K562 (cell line): ENCODE measurements around the gene KCNC4. TPM values are rescaled to one million over a fixed set of nuclear protein-coding genes. Genes with fewer than 3 reads are reported as not detected.

Experiments
- ATAC-seq: fragments of 200-7000 bp; cut with Tn5 transposase; 3 replicates; pipeline ENCODE4 v1.9.1; 2020; ENCODE audit warnings: moderate library complexity
- BruUV-seq: library from RNA; stranded (reverse); fragments of 400-500 nt; replicated peaks from 2 replicates; lab custom pipeline; 2021; lab: Mats Ljungman, UMichigan
- CTCF ChIA-PET: fragments of 300-600 bp; formaldehyde crosslinking; extraction: SDS; loops from one replicate; lab custom pipeline; 2021; ENCODE audit warnings: low intra/inter-chr PET ratio; lab: Yijun Ruan, JAX
- POLR2A ChIA-PET: fragments of 300-600, 350-650 bp; sonication (Branson Sonifier 250); formaldehyde crosslinking; extraction: SDS; loops from one replicate; lab custom pipeline; 2021; ENCODE audit warnings: antibody characterized with exemption, inconsistent platforms; lab: Yijun Ruan, JAX
- DNase-seq, 4 experiments: peaks; one replicate each; pipeline versions ENCODE4 v3.0.0 to v3.0.0-alpha.2; 2011 to 2018; ENCODE audit warnings: low spot score in 3 of 4, mixed read lengths in 3 of 4; ENCODE audit errors: extremely low read depth in 1 of 4
- FAIRE-seq: peaks from 2 replicates; lab custom pipeline; 2011; peaks lifted over from hg19 to GRCh38; lab: Jason Lieb, UNC
- H2AFZ ChIP-seq: 2 replicates; pipeline ENCODE4 v1.6.0; 2011; ENCODE audit warnings: low read depth, low read length, control low read depth, inconsistent platforms
- H3K27ac ChIP-seq: fragments of 200-600 bp; 3 replicates; pipeline ENCODE4 v1.8.0; 2011; ENCODE audit warnings: low read depth, mild to moderate bottlenecking, control low read depth, inconsistent platforms, low read length, moderate library complexity, mixed read lengths; ENCODE audit errors: extremely low read depth
- H3K27me3 ChIP-seq, 2 experiments: fragments of 300-600 bp in 1 of 2; 2 replicates in 1 of 2; 3 replicates in 1 of 2; pipeline versions ENCODE4 v1.6.0 to v1.8.0; 2011; ENCODE audit warnings: inconsistent platforms in 2 of 2, low read length in 2 of 2, mild to moderate bottlenecking in 1 of 2, mixed read lengths in 1 of 2, moderate library complexity in 1 of 2; ENCODE audit not compliant: control insufficient read depth in 2 of 2, insufficient read depth in 2 of 2
- H3K36me3 ChIP-seq: fragments of 300-600 bp; 3 replicates; pipeline ENCODE4 v1.8.0; 2011; ENCODE audit warnings: mild to moderate bottlenecking, low read length, inconsistent platforms; ENCODE audit not compliant: control insufficient read depth, insufficient read depth
- H3K4me1 ChIP-seq, 2 experiments: fragments of 200-600 bp in 1 of 2; replicated peaks in 1 of 2; 2 replicates in 1 of 2; 3 replicates in 1 of 2; pipeline versions ENCODE4 v1.5.1 to v1.8.0; 2011; ENCODE audit warnings: inconsistent platforms in 2 of 2, low read length in 2 of 2, mild to moderate bottlenecking in 1 of 2, mixed read lengths in 1 of 2, moderate library complexity in 1 of 2; ENCODE audit not compliant: control insufficient read depth in 2 of 2, insufficient read depth in 2 of 2
- H3K4me2 ChIP-seq: 2 replicates; pipeline ENCODE4 v1.6.1; 2011; ENCODE audit warnings: low read length, control low read depth, inconsistent platforms, mixed read lengths; ENCODE audit not compliant: insufficient read depth
- H3K4me3 ChIP-seq: fragments of 200-600 bp; sonication (generic), shearing (Covaris generic); 2 replicates; pipeline ENCODE4 v1.5.1; 2016; ENCODE audit warnings: control low read depth, inconsistent platforms
- H3K79me2 ChIP-seq: fragments of 200-600 bp; 3 replicates; pipeline ENCODE4 v1.8.0; 2011; ENCODE audit warnings: low read length, inconsistent platforms; ENCODE audit not compliant: control insufficient read depth, insufficient read depth
- H3K9ac ChIP-seq, 2 experiments: 2 replicates each; pipeline versions ENCODE4 v1.6.0 to v1.6.1; 2011; ENCODE audit warnings: low read depth in 2 of 2, low read length in 2 of 2, control low read depth in 1 of 2, inconsistent platforms in 1 of 2, mild to moderate bottlenecking in 1 of 2, mixed read lengths in 1 of 2; ENCODE audit not compliant: insufficient read depth in 1 of 2
- H3K9me1 ChIP-seq: one replicate; pipeline ENCODE4 v1.6.0; 2011; ENCODE audit warnings: inconsistent platforms, mild to moderate bottlenecking, low read length, moderate library complexity; ENCODE audit not compliant: control insufficient read depth, insufficient read depth
- H3K9me3 ChIP-seq: replicated peaks from 2 replicates; pipeline ENCODE4 v1.5.1; 2011; ENCODE audit warnings: low read depth, low read length, inconsistent platforms; ENCODE audit not compliant: control insufficient read depth, insufficient read depth
- H4K20me1 ChIP-seq: replicated peaks from 2 replicates; pipeline ENCODE4 v1.6.1; 2011; ENCODE audit warnings: low read length, inconsistent platforms, mixed read lengths; ENCODE audit not compliant: control insufficient read depth, insufficient read depth
- C11orf30 ChIP-seq: fragments of 450-650 bp; IDR thresholded peaks from 2 replicates; pipeline ENCODE4 v1.6.1; 2016; ENCODE audit warnings: low read depth, mild to moderate bottlenecking
- CBX1 ChIP-seq: sonication (generic); IDR thresholded peaks from 2 replicates; pipeline ENCODE4 v1.6.1; 2016; ENCODE audit warnings: antibody characterized with exemption, low read depth, mild to moderate bottlenecking
- CTCFL ChIP-seq: IDR thresholded peaks from 2 replicates; pipeline ENCODE4 v1.6.1; 2011; ENCODE audit warnings: borderline replicate concordance, low read depth, mild to moderate bottlenecking, moderate library complexity, low read length; ENCODE audit not compliant: insufficient read depth, poor library complexity, severe bottlenecking
- FUS ChIP-seq: fragments of 200-400 bp; formaldehyde crosslinking; optimal IDR thresholded peaks from 2 replicates; pipeline ENCODE3; 2017; ENCODE audit warnings: low read depth, low read length
- MCM7 ChIP-seq, 2 experiments: fragments of 450-650 bp; IDR thresholded peaks; 2 replicates each; pipeline ENCODE4 v1.6.1; 2016 to 2018
- MYBL2 ChIP-seq, 2 experiments: fragments of 450-650 bp in 1 of 2; sonication (generic) in 1 of 2; formaldehyde crosslinking in 1 of 2; IDR thresholded peaks; 2 replicates each; pipeline versions ENCODE4 v1.6.1 to v1.8.1; 2017 to 2022; ENCODE audit warnings: borderline replicate concordance in 1 of 2, inconsistent platforms in 1 of 2, low read depth in 1 of 2, mild to moderate bottlenecking in 1 of 2, missing genetic modification reagents in 1 of 2, moderate library complexity in 1 of 2
- PRDM10 ChIP-seq: fragments of 450-650 bp; IDR thresholded peaks from 2 replicates; pipeline ENCODE4 v1.6.1; 2018; ENCODE audit not compliant: partially characterized antibody
- RBBP5 ChIP-seq: fragments of 200-600 bp; sonication (generic); IDR thresholded peaks from 2 replicates; pipeline ENCODE4 v1.6.1; 2012; ENCODE audit warnings: borderline replicate concordance, mild to moderate bottlenecking, low read length, control low read depth, inconsistent platforms; ENCODE audit not compliant: insufficient read depth, poor library complexity, severe bottlenecking
- SMARCA5 ChIP-seq: fragments of 450-650 bp; IDR thresholded peaks from 2 replicates; pipeline ENCODE4 v1.6.1; 2016
- ZNF316 ChIP-seq: fragments of 450-650 bp; IDR thresholded peaks from 2 replicates; pipeline ENCODE4 v1.6.1; 2016
- ZNF586 ChIP-seq: fragments of 450-650 bp; formaldehyde crosslinking; conservative IDR thresholded peaks from 2 replicates; pipeline ENCODE4 v1.4.0; 2020; ENCODE audit warnings: mild to moderate bottlenecking, moderate library complexity
- WGBS: fragments of 100-300 bp; shearing (Covaris generic); methylation state at CpG from one replicate; pipeline ENCODE4 v1.1.6; 2016; ENCODE audit warnings: low coverage, mixed read lengths; ENCODE audit not compliant: insufficient coverage; ENCODE audit errors: missing lambda C conversion rate; 5-methylcytosine and 5-hydroxymethylcytosine counted together
- in situ Hi-C: fragments of 300-500 bp; cut with MboI; formaldehyde crosslinking; loops from 4 replicates; pipeline ENCODE4 v1.15.0; 2018; ENCODE audit warnings: inconsistent platforms, mixed read lengths
- intact Hi-C: fragments of 100-400 bp; cut with micrococcal nuclease; formaldehyde crosslinking; loops from 2 replicates; pipeline ENCODE4 v1.14.2; 2022
- polyA plus RNA-seq, 8 experiments: library from polyadenylated mRNA; depleted of rRNA in 4 of 8; stranded (reverse) in 5 of 8; unstranded in 3 of 8; fragments of >200 nt; fragmentation: Nextera tagmentation in 2 of 8; fragmentation: Illumina TruSeq in 1 of 8; extraction: Ambion mirVana in 2 of 8; extraction: Trizol in 1 of 8; gene quantifications; 2 replicates each; pipeline versions ENCODE4 v1.2.1 to v1.2.3, GENCODE V29; 2011 to 2014; ENCODE audit warnings: inconsistent platforms in 1 of 8, missing spikeins in 1 of 8
- total RNA-seq, 7 experiments: library from RNA; depleted of rRNA in 6 of 7; stranded (reverse); fragments of >200 nt in 6 of 7; fragmentation: Illumina TruSeq in 2 of 7; extraction: Trizol in 2 of 7; gene quantifications; 2 replicates each; pipeline versions ENCODE4 v1.2.1 to v1.2.3, GENCODE V29; 2011 to 2021; ENCODE audit warnings: low replicate concordance in 1 of 7

Gene KCNC4
- total and polyA plus RNA-seq, 9 of the 15 experiments (the other 6 are each of a cell fraction or from before 2014, with no cell fraction given), result 0.07 to 1.8 (median 0.73) TPM

GRCh38 chr1:110165761-110166231 lies 44.3 kb upstream of the KCNC4 start:
- WGBS, result 1% methylated on average over 6 of the region's 6 CpGs
- H3K9ac ChIP-seq, result no peak overlapping the region
- ChIA-PET CTCF (interaction anchor here (0.7 kb wide), 1 partner anchor 112 kb away, joined by 3 read pairs; no protein-coding TSS in a partner anchor), POLR2A (interaction anchor here (0.5 kb wide), 1 partner anchor 241 kb away, joined by 3 read pairs; no protein-coding TSS in a partner anchor)
- peaks cover 12% of the 10 kb centered on the region; the same call in 1 of the 2 replicates for H4K20me1 ChIP-seq
- intact Hi-C loops, result no loop called here
- no peaks in the 10 kb centered on the region for H3K79me2 ChIP-seq
- peaks cover 36 to 84% of the 10 kb centered on the region in 2 experiments for H3K27me3 ChIP-seq
- no peak overlapping the region for H3K27ac ChIP-seq
- H3K36me3 ChIP-seq, result no peaks in the 10 kb centered on the region
- ATAC-seq, result no peak
- no peaks in the 10 kb centered on the region for H3K4me1 ChIP-seq
- no peak overlapping the region for H3K4me2 ChIP-seq
- no peak overlapping the region for H2AFZ ChIP-seq
- H3K4me3 ChIP-seq, result no peak overlapping the region
- in situ Hi-C loops, result no loop called here
- no peaks in the 10 kb centered on the region for H3K9me3 ChIP-seq
- DNase-seq, result no peak
- no TSS peak for BruUV-seq
- no peaks in the 10 kb centered on the region for H3K9me1 ChIP-seq
- no peak for FAIRE-seq
- TF ChIP-seq CTCFL (no peak), PRDM10 (no peak), MYBL2 (IDR thresholded peaks at IDR 0.05; ENCODE audit: low read depth) (no peak), MYBL2 (CRISPR knock-in tag; IDR thresholded peaks at IDR 0.05; ENCODE audit: borderline replicate concordance) (no peak), C11orf30 (no peak), ZNF586 (CRISPR knock-in tag) (no peak), CBX1 (no peak), SMARCA5 (no peak), FUS (no peak), ZNF316 (no peak), MCM7 (IDR thresholded peaks at IDR 0.05) (no peak), RBBP5 (no peak)
